GM19043 (cell line): ENCODE results near the gene CADM1.
A peak's percentile ranks its signal among the peaks of the same experiment; 100 is the strongest.

ENCODE experiments used
- ATAC-seq: cut with Tn5 transposase; IDR thresholded peaks from one replicate; pipeline ENCODE4 v1.9.1; 2021; ENCODE audit warnings: low read depth; ENCODE audit not compliant: unreplicated experiment

The CADM1 gene

GRCh38 chr11:115330684-115331482, 173.3 kb downstream of the CADM1 start:
- no peak for ATAC-seq

- ATAC-seq, result no peak
Measured at GRCh38 chr11:115326526-115326925, 177.7 kb downstream of the CADM1 start.

GRCh38 chr11:115325523-115325922, 178.7 kb downstream of the CADM1 start:
- ATAC-seq, result no peak

- peak; percentile 74 for ATAC-seq
Measured at GRCh38 chr11:115324581-115325432, 179.4 kb downstream of the CADM1 start.

- no peak for ATAC-seq
Measured at GRCh38 chr11:115322553-115323203, 181.5 kb downstream of the CADM1 start.

- ATAC-seq, result no peak
Measured at GRCh38 chr11:115321605-115322289, 182.5 kb downstream of the CADM1 start.

- ATAC-seq, result no peak
Measured at GRCh38 chr11:115317277-115318185, 186.7 kb downstream of the CADM1 start.

GRCh38 chr11:115316696-115317095, 187.5 kb downstream of the CADM1 start:
- ATAC-seq, result no peak

- ATAC-seq, result no peak
Measured at GRCh38 chr11:115314330-115314920, 189.8 kb downstream of the CADM1 start.

GRCh38 chr11:115313224-115313838, 190.9 kb downstream of the CADM1 start:
- no peak for ATAC-seq

GRCh38 chr11:115311949-115312348, 192.3 kb downstream of the CADM1 start:
- ATAC-seq, result no peak

- no peak for ATAC-seq
Measured at GRCh38 chr11:115306689-115307088, 197.5 kb downstream of the CADM1 start.

GRCh38 chr11:115304774-115305472, 199.3 kb downstream of the CADM1 start:
- ATAC-seq, result no peak

- no peak for ATAC-seq
Measured at GRCh38 chr11:115303929-115304531, 200.2 kb downstream of the CADM1 start.

GRCh38 chr11:115302946-115303703, 201.1 kb downstream of the CADM1 start:
- no peak for ATAC-seq

- no peak for ATAC-seq
Measured at GRCh38 chr11:115300660-115301428, 203.4 kb downstream of the CADM1 start.
